ENCODE results near the gene PANK1. TPM values are rescaled to one million over a fixed set of nuclear protein-coding genes. Genes with fewer than 3 reads are reported as not detected.

PANK1 gene
- total and polyA plus RNA-seq, 3 donors from 2014 or later = 6.3 to 15.3 (median 9.2) TPM

- Histone ChIP-seq H3K27me3 (no peaks in the 10 kb centered on the region), H3K27ac (no peak overlapping the region)
- no peak for DNase-seq
Observed at GRCh38 chr10:89632824-89633223, 12.2 kb downstream of the PANK1 start.

GRCh38 chr10:89627830-89628229, 17.2 kb downstream of the PANK1 start:
- no peaks in the 10 kb centered on the region for H3K9me3 ChIP-seq
- H3K27ac ChIP-seq = no peak overlapping the region
- no peak for DNase-seq
- 45 to 78% methylated on average over 1 of the region's 1 CpG for WGBS, 2 donors
- intact Hi-C loops (cut with DNase I; ENCODE audit: low total_unique reads) = no loop called here
- H3K4me1 ChIP-seq = peaks cover 11% of the 10 kb centered on the region
- no peaks in the 10 kb centered on the region for H3K27me3 ChIP-seq
- H3K4me3 ChIP-seq = no peak overlapping the region
- TF ChIP-seq, protein P1, sequence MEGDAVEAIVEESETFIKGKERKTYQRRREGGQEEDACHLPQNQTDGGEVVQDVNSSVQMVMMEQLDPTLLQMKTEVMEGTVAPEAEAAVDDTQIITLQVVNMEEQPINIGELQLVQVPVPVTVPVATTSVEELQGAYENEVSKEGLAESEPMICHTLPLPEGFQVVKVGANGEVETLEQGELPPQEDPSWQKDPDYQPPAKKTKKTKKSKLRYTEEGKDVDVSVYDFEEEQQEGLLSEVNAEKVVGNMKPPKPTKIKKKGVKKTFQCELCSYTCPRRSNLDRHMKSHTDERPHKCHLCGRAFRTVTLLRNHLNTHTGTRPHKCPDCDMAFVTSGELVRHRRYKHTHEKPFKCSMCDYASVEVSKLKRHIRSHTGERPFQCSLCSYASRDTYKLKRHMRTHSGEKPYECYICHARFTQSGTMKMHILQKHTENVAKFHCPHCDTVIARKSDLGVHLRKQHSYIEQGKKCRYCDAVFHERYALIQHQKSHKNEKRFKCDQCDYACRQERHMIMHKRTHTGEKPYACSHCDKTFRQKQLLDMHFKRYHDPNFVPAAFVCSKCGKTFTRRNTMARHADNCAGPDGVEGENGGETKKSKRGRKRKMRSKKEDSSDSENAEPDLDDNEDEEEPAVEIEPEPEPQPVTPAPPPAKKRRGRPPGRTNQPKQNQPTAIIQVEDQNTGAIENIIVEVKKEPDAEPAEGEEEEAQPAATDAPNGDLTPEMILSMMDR (IDR thresholded peaks at IDR 0.05) = no peak
- TF ChIP-seq POLR2A (IDR thresholded peaks at IDR 0.05) = no peak
- H3K36me3 ChIP-seq (ENCODE audit: low read depth, missing control alignments) = no peaks in the 10 kb centered on the region

More at GRCh38 chr10:89632824-89633223, 12.2 kb downstream of the PANK1 start:
- no peak overlapping the region for H3K4me3 ChIP-seq
- TF ChIP-seq POLR2A (IDR thresholded peaks at IDR 0.05) = no peak
- TF ChIP-seq, protein P1 (IDR thresholded peaks at IDR 0.05) = no peak
- WGBS, 2 donors = 86 to 92% methylated on average over 1 of the region's 1 CpG
- intact Hi-C loops (cut with DNase I; ENCODE audit: low total_unique reads) = no loop called here
- H3K36me3 ChIP-seq (ENCODE audit: low read depth, missing control alignments) = no peaks in the 10 kb centered on the region
- no peaks in the 10 kb centered on the region for H3K4me1 ChIP-seq
- H3K9me3 ChIP-seq = no peaks in the 10 kb centered on the region

DNA sequence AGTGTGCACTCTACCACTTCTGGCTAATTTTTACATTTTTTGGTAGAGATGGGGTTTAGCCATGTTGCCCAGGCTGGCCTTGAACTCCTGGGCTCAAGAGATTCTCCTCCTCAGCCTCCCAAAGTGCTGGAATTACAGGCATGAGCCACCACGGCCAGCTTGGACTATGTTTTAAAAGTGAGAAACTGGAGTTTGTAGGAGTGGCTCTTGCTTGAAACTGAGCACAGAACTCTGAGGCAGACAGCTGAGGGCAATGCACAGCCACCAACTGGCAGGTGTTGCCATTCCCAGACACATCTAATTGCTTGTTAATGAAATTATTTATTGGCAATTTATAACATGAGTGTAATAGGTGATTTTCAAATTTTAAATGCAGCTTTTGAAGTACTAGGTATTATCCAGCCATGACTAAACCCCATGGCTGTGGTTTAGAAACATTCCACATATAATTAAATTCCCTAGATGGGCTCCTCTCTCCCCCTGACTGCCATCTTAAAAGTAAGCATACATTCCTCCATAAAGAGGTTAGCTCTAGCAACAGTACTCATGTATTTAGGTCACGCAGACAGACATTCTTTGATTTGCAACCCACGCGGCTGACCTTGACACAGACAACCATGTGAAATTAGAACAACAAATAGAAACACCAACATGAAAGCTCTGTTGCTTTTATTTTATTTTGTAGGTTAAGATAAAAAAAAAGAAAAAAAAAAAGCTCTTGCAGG, 19.8 kb downstream of the PANK1 start:
- intact Hi-C loops (cut with DNase I; ENCODE audit: low total_unique reads) = no loop called here
- WGBS, 2 donors = 46 to 65% methylated on average over 4 of the region's 4 CpGs
- Histone ChIP-seq H3K36me3 (ENCODE audit: low read depth, missing control alignments) (no peaks in the 10 kb centered on the region), H3K4me3 (no peak overlapping the region), H3K9me3 (no peaks in the 10 kb centered on the region), H3K27ac (peak overlapping the region; percentile 50 to 57), H3K4me1 (peaks cover 11% of the 10 kb centered on the region), H3K27me3 (no peaks in the 10 kb centered on the region)
- DNase-seq = peak; percentile 59
- TF ChIP-seq POLR2A (IDR thresholded peaks at IDR 0.05) = no peak
- TF ChIP-seq, protein P1 (IDR thresholded peaks at IDR 0.05) = no peak

GRCh38 chr10:89624020-89624419, 21.0 kb downstream of the PANK1 start:
- no peak overlapping the region for H3K27ac ChIP-seq
- DNase-seq = no peak
- no peaks in the 10 kb centered on the region for H3K9me3 ChIP-seq
- intact Hi-C loops (cut with DNase I; ENCODE audit: low total_unique reads) = no loop called here
- no peak overlapping the region for H3K4me3 ChIP-seq
- no peaks in the 10 kb centered on the region for H3K36me3 ChIP-seq (ENCODE audit: low read depth, missing control alignments)
- H3K27me3 ChIP-seq = no peaks in the 10 kb centered on the region
- 76 to 85% methylated on average over 4 of the region's 4 CpGs for WGBS, 2 donors
- peaks cover 11% of the 10 kb centered on the region for H3K4me1 ChIP-seq
- TF ChIP-seq, protein P1 (IDR thresholded peaks at IDR 0.05) = no peak
- TF ChIP-seq POLR2A (IDR thresholded peaks at IDR 0.05) = no peak

- DNase-seq = no peak
- no peak for TF ChIP-seq POLR2A (IDR thresholded peaks at IDR 0.05)
- TF ChIP-seq, protein P1 (IDR thresholded peaks at IDR 0.05) = no peak
- Histone ChIP-seq H3K9me3 (no peaks in the 10 kb centered on the region), H3K36me3 (ENCODE audit: low read depth, missing control alignments) (no peaks in the 10 kb centered on the region), H3K4me1 (peaks cover 11% of the 10 kb centered on the region), H3K27me3 (no peaks in the 10 kb centered on the region), H3K27ac (no peak overlapping the region), H3K4me3 (no peak overlapping the region)
- intact Hi-C loops (cut with DNase I; ENCODE audit: low total_unique reads) = no loop called here
Observed at GRCh38 chr10:89622151-89622550, 22.9 kb downstream of the PANK1 start.

All from testis (tissue), 3 donors.